AG04449 (cell line): Measurements from ENCODE around the gene GTPBP6.
"Not testable (repeated sequence)": the region's sequence is repeated elsewhere in the genome, so short reads cannot be mapped to it uniquely, and the experiment has no call there.

Experiments used
- CTCF ChIA-PET: fragments of 350-600 bp; formaldehyde crosslinking; extraction: SDS; loops from one replicate; lab custom pipeline; 2021; ENCODE audit warnings: antibody characterized with exemption; lab: Yijun Ruan, JAX
- POLR2A ChIA-PET: fragments of 400-600, 350-600 bp; formaldehyde crosslinking; extraction: SDS; loops from one replicate; lab custom pipeline; 2020; ENCODE audit warnings: antibody characterized with exemption, inconsistent platforms; lab: Yijun Ruan, JAX
- DNase-seq: peaks from one replicate; pipeline ENCODE4 v3.0.0-alpha.2; 2010; ENCODE audit warnings: low read depth, low spot score
- H3K4me3 ChIP-seq: 2 replicates; pipeline ENCODE4 v1.5.1; 2011; ENCODE audit warnings: low read depth, mild to moderate bottlenecking, control low read depth, low read length
- TF ChIP-seq, protein P1 (sequence below): IDR thresholded peaks from one replicate; pipeline ENCODE4 v1.5.1; 2011; ENCODE audit warnings: mild to moderate bottlenecking, moderate library complexity, low read length, control low read depth, inconsistent platforms; ENCODE audit not compliant: insufficient read depth; ENCODE audit errors: missing control alignments

GTPBP6 gene

DNA sequence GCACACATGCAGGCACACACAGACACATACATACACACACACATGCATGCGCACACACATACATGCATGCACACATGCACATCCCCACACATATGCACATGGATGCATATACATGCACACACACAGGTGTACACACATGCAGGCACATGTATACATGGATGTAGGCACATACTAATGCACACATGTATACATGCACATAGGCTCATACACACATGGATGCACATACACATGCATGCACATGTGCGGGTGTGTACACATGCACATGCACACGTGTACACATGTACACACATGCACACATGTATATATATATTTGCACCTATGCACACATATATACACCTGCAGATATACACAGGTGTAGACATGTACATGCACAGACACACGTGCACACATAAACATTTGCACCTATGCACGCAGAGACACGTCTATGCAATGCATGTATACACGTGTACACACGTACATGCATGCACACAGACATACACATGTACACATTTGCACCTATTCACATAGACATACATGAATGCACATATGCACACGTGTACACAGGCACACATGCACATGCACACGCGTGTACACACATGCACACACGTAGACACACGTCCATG, 33.4 kb downstream of the GTPBP6 start:
- ChIA-PET CTCF (no interaction called here), POLR2A (no interaction called here)
- TF ChIP-seq, protein P1, sequence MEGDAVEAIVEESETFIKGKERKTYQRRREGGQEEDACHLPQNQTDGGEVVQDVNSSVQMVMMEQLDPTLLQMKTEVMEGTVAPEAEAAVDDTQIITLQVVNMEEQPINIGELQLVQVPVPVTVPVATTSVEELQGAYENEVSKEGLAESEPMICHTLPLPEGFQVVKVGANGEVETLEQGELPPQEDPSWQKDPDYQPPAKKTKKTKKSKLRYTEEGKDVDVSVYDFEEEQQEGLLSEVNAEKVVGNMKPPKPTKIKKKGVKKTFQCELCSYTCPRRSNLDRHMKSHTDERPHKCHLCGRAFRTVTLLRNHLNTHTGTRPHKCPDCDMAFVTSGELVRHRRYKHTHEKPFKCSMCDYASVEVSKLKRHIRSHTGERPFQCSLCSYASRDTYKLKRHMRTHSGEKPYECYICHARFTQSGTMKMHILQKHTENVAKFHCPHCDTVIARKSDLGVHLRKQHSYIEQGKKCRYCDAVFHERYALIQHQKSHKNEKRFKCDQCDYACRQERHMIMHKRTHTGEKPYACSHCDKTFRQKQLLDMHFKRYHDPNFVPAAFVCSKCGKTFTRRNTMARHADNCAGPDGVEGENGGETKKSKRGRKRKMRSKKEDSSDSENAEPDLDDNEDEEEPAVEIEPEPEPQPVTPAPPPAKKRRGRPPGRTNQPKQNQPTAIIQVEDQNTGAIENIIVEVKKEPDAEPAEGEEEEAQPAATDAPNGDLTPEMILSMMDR, result no peak
- no peak overlapping the region for H3K4me3 ChIP-seq
- DNase-seq, result no peak

DNA sequence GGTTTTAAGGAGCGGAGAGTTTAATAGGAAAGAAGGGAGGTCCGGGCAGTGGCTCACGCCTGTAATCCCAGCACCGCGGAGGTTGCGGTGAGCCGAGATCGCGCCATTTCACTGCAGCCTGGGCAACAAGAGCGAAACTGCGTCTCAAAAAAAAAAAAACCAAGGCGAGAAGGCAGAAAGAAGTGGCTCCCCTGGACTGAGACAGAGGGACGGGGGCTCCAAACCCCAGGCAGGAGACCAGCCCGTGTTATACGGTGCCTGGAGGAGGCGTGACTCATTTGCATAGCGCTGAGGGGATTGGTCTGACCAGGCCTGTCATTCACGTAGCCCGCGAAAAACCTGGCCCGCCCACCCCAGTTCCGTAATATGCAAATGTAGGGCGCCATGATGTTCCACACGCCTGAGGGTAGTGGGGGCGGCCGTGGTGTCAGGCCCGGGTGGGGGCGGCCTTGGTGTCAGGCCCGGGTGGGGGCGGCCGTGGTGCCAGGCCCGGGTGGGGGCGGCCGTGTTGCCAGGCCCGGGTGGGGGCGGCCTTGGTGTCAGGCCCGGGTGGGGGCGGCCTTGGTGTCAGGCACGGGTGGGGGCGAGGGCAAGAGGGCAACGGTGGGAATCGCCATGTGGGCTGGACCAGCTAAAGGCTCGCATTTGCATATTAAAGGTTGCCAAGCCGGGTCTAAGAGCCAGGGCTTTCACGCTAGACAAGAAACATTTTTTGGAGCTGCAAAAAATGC, 35.3 kb downstream of the GTPBP6 start:
- TF ChIP-seq, protein P1, result no peak
- peak overlapping the region; percentile 68 for H3K4me3 ChIP-seq
- POLR2A ChIA-PET, result no interaction called here
- CTCF ChIA-PET, result no interaction called here
- no peak for DNase-seq

- CTCF ChIA-PET, DNase-seq, POLR2A ChIA-PET: not testable (repeated sequence)
- peak overlapping the region; percentile 27 for H3K4me3 ChIP-seq
Measured at GRCh38 chrX:282000-282681, 36.5 kb downstream of the GTPBP6 start.

- TF ChIP-seq, protein P1, result no peak
- peak within 1 kb of the TSS; percentile 42 for H3K4me3 ChIP-seq
Measured at GRCh38 chrX:281166-281999, 37.2 kb downstream of the GTPBP6 start, which contains the start of gene PLCXD1. PLCXD1 (plus strand) TSS chrX:281381; CDS start chrX:284188, 2,807 bp downstream.

GRCh38 chrX:280722-281121, 37.9 kb downstream of the GTPBP6 start:
- DNase-seq, CTCF ChIA-PET, POLR2A ChIA-PET: not testable (repeated sequence)
- H3K4me3 ChIP-seq, result peak overlapping the region; percentile 42

More at GRCh38 chrX:281166-281999, 37.2 kb downstream of the GTPBP6 start, which contains the start of gene PLCXD1:
- no peak for DNase-seq
- POLR2A ChIA-PET, result no interaction called here
- CTCF ChIA-PET, result no interaction called here

DNA sequence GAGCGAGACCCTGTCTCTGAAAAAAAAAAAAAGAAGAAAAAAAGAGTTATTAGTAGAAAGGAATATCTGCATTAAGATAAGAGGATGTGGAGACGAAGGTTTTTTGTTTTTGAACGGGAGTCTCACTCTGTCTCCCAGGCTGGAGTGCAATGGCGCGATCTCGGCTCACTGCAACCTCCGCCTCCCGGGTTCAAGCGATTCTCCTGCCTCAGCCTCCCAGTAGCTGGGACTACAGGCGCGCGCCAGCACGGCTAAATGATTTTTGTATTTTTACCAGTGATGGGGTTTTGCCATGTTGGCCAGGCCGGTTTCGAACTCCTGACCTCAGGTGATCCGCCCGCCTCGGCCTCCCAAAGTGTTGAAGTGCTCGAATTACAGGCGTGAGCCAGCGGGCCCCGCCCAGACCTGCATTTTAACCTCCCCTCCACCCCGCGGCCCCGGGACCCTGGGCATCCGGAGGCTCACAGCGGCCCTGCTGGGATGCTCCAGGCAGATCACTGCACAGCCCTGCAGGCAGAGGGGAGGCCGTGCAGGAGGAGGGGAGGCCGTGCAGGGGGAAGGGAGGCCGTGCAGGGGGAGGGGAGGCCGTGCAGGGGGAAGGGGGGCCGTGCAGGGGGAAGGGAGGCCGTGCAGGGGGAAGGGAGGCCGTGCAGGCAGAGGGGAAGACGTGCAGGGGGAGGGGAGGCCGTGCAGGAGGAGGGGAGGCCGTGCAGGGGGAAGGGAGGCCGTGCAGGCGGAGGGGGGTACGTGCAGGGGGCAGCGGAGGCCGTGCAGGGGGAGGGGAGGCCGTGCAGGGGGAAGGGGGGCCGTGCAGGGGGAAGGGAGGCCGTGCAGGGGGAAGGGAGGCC, 38.6 kb downstream of the GTPBP6 start:
- DNase-seq, POLR2A ChIA-PET, CTCF ChIA-PET: not testable (repeated sequence)
- H3K4me3 ChIP-seq, result peak overlapping the region; percentile 29

DNA sequence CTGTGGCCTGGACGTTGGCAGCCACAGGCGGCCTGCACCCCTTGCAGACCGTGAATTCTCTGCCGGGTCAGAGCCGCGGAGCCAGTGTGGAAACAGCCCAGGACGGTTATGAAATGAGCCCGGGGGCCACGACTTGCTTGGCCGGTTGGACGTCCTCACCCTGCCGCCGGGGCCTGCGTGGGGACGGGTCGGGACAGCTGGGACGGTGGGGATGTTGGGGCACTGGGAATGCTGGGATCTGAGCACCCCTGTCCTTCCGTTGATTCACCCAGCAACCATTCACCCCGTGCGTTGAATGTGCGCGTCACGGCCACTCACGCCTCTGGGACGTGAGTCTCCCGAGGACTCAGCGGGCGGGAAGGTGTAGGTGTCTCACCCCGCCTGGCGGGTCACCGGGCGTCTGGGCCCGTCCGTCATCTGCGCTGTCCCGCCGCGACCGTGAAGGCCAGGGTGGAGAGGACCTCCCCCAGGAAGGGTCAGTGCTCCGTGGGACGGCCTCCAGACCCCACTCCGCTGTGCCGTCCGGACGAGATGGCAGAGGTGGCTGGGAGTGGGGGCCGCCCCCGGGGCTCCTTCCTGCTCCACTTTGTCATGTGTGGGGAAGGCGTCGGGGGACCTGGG, 41.9 kb downstream of the GTPBP6 start:
- peak overlapping the region; percentile 67 for H3K4me3 ChIP-seq
- CTCF ChIA-PET, result no interaction called here
- POLR2A ChIA-PET, result no interaction called here
- TF ChIP-seq, protein P1, result no peak
- DNase-seq, result no peak
